RWPE2 (cell line): Measurements from ENCODE around the gene CAMK2A.

Source experiments
- ATAC-seq: fragments of 200-7000 bp; cut with Tn5 transposase; 3 replicates; pipeline ENCODE4 v1.9.1; 2021; ENCODE audit warnings: low read depth
- DNase-seq: peaks from one replicate; pipeline ENCODE4 v3.0.0-alpha.2; 2020; ENCODE audit warnings: low spot score
- H3K27ac ChIP-seq: fragments of 450-650 bp; 2 replicates; pipeline ENCODE4 v1.5.1; 2017; ENCODE audit warnings: mild to moderate bottlenecking; ENCODE audit not compliant: poor library complexity, severe bottlenecking
- H3K27me3 ChIP-seq: fragments of 250-450 bp; sonication (Bioruptor Pico); 2 replicates; pipeline ENCODE4 v1.5.1; 2021; ENCODE audit warnings: mild to moderate bottlenecking, moderate library complexity; ENCODE audit not compliant: insufficient read depth, poor library complexity, severe bottlenecking
- H3K36me3 ChIP-seq: fragments of 250-450 bp; sonication (Bioruptor Pico); 2 replicates; pipeline ENCODE4 v1.5.1; 2020; ENCODE audit warnings: low read depth, mild to moderate bottlenecking, moderate library complexity
- H3K4me1 ChIP-seq: fragments of 250-450 bp; sonication (Bioruptor Pico); 2 replicates; pipeline ENCODE4 v1.5.1; 2021; ENCODE audit warnings: mild to moderate bottlenecking, moderate library complexity; ENCODE audit not compliant: insufficient read depth, poor library complexity, severe bottlenecking
- H3K4me3 ChIP-seq: fragments of 250-450 bp; sonication (Bioruptor Pico); 2 replicates; pipeline ENCODE4 v1.5.1; 2021; ENCODE audit warnings: mild to moderate bottlenecking, moderate library complexity; ENCODE audit not compliant: severe bottlenecking
- H3K9me3 ChIP-seq: fragments of 250-450 bp; sonication (Bioruptor Pico); 2 replicates; pipeline ENCODE4 v1.5.1; 2021; ENCODE audit warnings: mild to moderate bottlenecking, moderate library complexity; ENCODE audit not compliant: severe bottlenecking
- TF ChIP-seq, protein P1 (sequence below): fragments of 450-650 bp; IDR thresholded peaks from one replicate; pipeline ENCODE4 v1.5.1; 2017; ENCODE audit warnings: mild to moderate bottlenecking, moderate library complexity; ENCODE audit not compliant: poor library complexity, severe bottlenecking

CAMK2A gene

DNA sequence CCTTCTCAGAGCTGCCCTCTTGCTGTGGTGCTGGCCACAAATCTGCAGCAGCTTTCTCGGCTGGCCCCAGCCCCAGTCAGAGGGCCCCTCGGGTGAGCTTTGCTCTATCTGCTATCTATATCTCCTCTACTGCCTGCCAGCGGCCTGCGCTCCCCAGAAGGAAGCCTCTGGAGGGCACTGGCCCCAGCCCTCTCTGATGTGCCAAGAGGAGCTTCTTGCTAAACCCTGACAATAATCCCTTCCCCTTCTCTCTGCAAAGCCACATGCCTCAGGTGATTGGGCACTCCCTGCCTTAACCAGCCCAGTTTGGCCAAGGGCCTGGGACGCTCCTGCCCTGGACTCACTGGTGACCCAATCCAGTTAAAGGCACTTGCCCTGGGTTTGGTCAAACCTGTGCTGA is 42.7 kb downstream of the CAMK2A start:
- ATAC-seq (0 out of 3 replicates have a peak, but pooled peaks have one; percentile 6), DNase-seq (no peak)
- Histone ChIP-seq H3K27me3 (no peaks in the 10 kb centered on the region), H3K9me3 (no peaks in the 10 kb centered on the region), H3K36me3 (no peaks in the 10 kb centered on the region), H3K4me3 (no peak overlapping the region), H3K4me1 (no peaks in the 10 kb centered on the region), H3K27ac (no peak overlapping the region)
- TF ChIP-seq, protein P1, sequence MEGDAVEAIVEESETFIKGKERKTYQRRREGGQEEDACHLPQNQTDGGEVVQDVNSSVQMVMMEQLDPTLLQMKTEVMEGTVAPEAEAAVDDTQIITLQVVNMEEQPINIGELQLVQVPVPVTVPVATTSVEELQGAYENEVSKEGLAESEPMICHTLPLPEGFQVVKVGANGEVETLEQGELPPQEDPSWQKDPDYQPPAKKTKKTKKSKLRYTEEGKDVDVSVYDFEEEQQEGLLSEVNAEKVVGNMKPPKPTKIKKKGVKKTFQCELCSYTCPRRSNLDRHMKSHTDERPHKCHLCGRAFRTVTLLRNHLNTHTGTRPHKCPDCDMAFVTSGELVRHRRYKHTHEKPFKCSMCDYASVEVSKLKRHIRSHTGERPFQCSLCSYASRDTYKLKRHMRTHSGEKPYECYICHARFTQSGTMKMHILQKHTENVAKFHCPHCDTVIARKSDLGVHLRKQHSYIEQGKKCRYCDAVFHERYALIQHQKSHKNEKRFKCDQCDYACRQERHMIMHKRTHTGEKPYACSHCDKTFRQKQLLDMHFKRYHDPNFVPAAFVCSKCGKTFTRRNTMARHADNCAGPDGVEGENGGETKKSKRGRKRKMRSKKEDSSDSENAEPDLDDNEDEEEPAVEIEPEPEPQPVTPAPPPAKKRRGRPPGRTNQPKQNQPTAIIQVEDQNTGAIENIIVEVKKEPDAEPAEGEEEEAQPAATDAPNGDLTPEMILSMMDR: no peak

- TF ChIP-seq, protein P1: no peak
- no peaks in the 10 kb centered on the region for H3K9me3 ChIP-seq
- DNase-seq (no peak), ATAC-seq (no peak)
- no peak overlapping the region for H3K4me3 ChIP-seq
- H3K4me1 ChIP-seq: no peaks in the 10 kb centered on the region
- H3K27me3 ChIP-seq: no peaks in the 10 kb centered on the region
- H3K27ac ChIP-seq: no peak overlapping the region
- H3K36me3 ChIP-seq: no peaks in the 10 kb centered on the region
Observed at GRCh38 chr5:150246429-150246828, 43.1 kb downstream of the CAMK2A start.

GRCh38 chr5:150245808-150246207 is 43.8 kb downstream of the CAMK2A start:
- Histone ChIP-seq H3K27ac (no peak overlapping the region), H3K4me3 (no peak overlapping the region), H3K4me1 (no peaks in the 10 kb centered on the region), H3K36me3 (no peaks in the 10 kb centered on the region), H3K9me3 (no peaks in the 10 kb centered on the region), H3K27me3 (no peaks in the 10 kb centered on the region)
- no peak for ATAC-seq
- TF ChIP-seq, protein P1: no peak
- no peak for DNase-seq

DNA sequence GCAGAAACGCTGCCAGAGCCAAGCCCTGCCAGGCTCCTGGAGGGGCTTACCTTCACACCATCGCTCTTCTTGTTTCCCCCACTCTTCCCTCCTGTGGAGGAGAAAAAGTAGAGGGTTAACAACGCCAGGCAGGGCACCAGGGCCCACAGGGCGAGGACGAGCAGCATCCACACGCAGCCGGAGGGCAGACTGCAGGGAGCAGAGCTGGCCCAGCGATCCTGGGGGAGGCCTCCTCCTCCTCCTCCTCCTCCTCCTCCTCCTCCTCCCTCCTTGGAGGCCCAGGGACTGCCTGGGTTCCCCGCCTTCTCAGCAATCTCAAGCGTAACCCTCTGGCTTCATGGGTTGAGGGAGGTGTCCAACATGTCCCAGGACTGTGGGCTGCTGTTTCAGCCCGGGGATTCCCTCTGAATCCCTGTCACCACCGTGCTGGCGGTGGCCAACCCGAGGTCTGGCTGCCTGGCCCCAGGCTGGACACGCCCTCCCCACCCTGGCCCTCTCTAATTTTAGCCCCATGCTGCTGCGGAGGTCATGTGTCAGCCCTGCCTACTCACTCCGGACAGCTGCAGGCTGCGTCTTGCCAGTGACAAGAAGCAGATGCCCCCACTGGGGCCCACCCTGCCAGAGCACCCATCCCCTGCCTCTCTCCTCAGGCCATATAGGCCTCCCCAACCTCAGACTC is 44.3 kb downstream of the CAMK2A start:
- Histone ChIP-seq H3K9me3 (no peaks in the 10 kb centered on the region), H3K27ac (no peak overlapping the region), H3K36me3 (no peaks in the 10 kb centered on the region), H3K27me3 (no peaks in the 10 kb centered on the region), H3K4me3 (no peak overlapping the region), H3K4me1 (no peaks in the 10 kb centered on the region)
- no peak; the same call in 2 of the 3 replicates for ATAC-seq
- peak; percentile 65 for DNase-seq
- TF ChIP-seq, protein P1: no peak

DNA sequence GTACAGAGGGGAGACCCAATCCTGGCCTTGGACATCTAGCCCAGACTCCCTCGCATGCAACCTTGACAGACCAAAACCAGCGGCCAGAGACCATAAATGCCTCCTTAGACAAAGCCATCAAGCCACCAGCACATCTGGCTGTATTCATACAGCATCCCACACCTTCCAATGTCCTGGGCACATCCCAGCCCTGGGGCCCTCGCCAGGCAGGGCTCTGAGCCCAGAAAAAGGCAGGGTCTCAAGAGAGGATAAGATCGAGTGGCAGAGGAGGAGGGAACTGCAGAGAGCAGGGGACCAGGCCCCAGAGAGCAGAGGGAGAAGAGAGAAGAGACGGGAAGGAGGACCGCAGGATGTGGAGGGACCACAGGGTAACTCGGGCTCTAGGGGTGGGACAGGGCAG is 45.4 kb downstream of the CAMK2A start:
- DNase-seq (no peak), ATAC-seq (no peak)
- Histone ChIP-seq H3K9me3 (no peaks in the 10 kb centered on the region), H3K4me3 (no peak overlapping the region), H3K27ac (no peak overlapping the region), H3K36me3 (no peaks in the 10 kb centered on the region), H3K4me1 (no peaks in the 10 kb centered on the region), H3K27me3 (no peaks in the 10 kb centered on the region)
- TF ChIP-seq, protein P1: no peak
